Right atrium auricular region (tissue), 2 donors: ENCODE results near the gene TBX19. TPM values are rescaled to one million over a fixed set of nuclear protein-coding genes. Genes with fewer than 3 reads are reported as not detected.

Experiments
- DNase-seq: peaks from one replicate; pipeline ENCODE4 v3.0.0-alpha.2; 2019; ENCODE audit warnings: low spot score
- H3K27ac ChIP-seq, 2 donors: fragments of 200-600 bp; sonication (generic); 1 replicate in 1 of 2; 2 replicates in 1 of 2; pipeline ENCODE4 v1.5.1; 2016 to 2019
- H3K27me3 ChIP-seq, 2 donors: fragments of 200-600 bp; sonication (generic); one replicate each; pipeline versions ENCODE4 v1.5.1 to v1.6.0; 2017 to 2019
- H3K36me3 ChIP-seq: fragments of 200-600 bp; sonication (generic); one replicate; pipeline ENCODE4 v1.5.1; 2016
- H3K4me1 ChIP-seq, 2 donors: fragments of 200-600 bp; sonication (generic); one replicate each; pipeline versions ENCODE4 v1.5.1 to v1.6.0; 2017 to 2019
- H3K4me3 ChIP-seq, 2 donors: fragments of 200-600 bp; sonication (generic); 1 replicate in 1 of 2; 2 replicates in 1 of 2; pipeline ENCODE4 v1.5.1; 2017 to 2019; ENCODE audit warnings: mild to moderate bottlenecking in 1 of 2, moderate library complexity in 1 of 2
- H3K9me3 ChIP-seq, 2 donors: fragments of 200-600 bp; sonication (generic); one replicate each; pipeline ENCODE4 v1.5.1; 2019
- total RNA-seq, 2 donors: library from RNA; depleted of rRNA; stranded (reverse); fragments of >200 nt; gene quantifications; one replicate each; pipeline ENCODE4 v1.1.0, GENCODE V29; 2016
- TF ChIP-seq, protein P1 (sequence below), 2 donors: fragments of 200-600 bp; sonication (generic); IDR thresholded peaks; one replicate each; pipeline ENCODE4 v1.5.1; 2019; ENCODE audit warnings: antibody characterized with exemption in 2 of 2

Gene TBX19
- total RNA-seq = under 1 TPM; 0.30 to 0.63 TPM

- Histone ChIP-seq H3K36me3 (no peaks in the 10 kb centered on the region), H3K9me3 (peaks cover 0 to 8% of the 10 kb centered on the region in 2 donors), H3K4me3 (no peak within 1 kb of the TSS), H3K4me1 (no peaks in the 10 kb centered on the region), H3K27ac (no peak within 1 kb of the TSS), H3K27me3 (no peaks in the 10 kb centered on the region)
- TF ChIP-seq, protein P1, sequence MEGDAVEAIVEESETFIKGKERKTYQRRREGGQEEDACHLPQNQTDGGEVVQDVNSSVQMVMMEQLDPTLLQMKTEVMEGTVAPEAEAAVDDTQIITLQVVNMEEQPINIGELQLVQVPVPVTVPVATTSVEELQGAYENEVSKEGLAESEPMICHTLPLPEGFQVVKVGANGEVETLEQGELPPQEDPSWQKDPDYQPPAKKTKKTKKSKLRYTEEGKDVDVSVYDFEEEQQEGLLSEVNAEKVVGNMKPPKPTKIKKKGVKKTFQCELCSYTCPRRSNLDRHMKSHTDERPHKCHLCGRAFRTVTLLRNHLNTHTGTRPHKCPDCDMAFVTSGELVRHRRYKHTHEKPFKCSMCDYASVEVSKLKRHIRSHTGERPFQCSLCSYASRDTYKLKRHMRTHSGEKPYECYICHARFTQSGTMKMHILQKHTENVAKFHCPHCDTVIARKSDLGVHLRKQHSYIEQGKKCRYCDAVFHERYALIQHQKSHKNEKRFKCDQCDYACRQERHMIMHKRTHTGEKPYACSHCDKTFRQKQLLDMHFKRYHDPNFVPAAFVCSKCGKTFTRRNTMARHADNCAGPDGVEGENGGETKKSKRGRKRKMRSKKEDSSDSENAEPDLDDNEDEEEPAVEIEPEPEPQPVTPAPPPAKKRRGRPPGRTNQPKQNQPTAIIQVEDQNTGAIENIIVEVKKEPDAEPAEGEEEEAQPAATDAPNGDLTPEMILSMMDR (IDR thresholded peaks at IDR 0.05) = no peak
- DNase-seq = no peak
These were observed at the start of gene TBX19 for GRCh38 chr1:168280296-168280927. Gene TBX19 (plus strand): TSS chr1:168280877. CDS start chr1:168281091, 214 bp downstream.

DNA sequence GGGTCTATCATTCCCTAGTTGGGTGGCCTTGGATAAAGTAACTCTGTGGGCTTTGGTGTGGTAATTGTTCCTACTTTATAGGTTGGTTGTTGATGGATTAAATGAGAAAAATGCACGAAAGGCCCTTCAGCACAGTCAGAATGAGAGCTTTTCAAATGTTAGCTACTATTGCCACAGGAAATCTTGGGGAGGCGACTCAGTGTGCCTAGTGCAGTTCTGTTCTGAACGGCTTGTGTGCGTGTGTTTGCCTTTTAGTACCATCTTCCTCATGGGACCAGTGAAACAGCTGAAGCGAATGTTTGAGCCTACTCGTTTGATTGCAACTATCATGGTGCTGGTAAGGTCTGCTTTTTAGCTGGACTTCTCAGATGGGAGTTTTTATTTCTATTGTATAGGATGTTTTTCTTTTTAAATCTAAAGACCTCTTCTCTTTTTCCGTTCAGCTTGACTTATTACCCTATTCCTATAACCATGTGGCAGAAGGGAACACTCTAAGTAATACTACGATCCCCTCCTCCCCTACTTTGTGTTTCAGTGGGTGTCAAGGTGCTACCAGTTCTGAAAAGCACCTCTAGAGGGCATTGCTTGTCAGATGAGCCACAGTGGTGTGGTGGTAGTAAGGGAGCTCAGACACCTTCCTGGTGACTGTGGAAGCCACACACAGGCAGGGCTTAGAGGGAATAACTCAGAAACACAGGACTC is 45.7 kb upstream of the TBX19 start:
- Histone ChIP-seq H3K27ac (no peak overlapping the region), H3K4me1 (peaks cover 0 to 7% of the 10 kb centered on the region in 2 donors)

GRCh38 chr1:168235548-168235885 is 45.2 kb upstream of the TBX19 start:
- H3K4me3 ChIP-seq = no peak overlapping the region
- no peaks in the 10 kb centered on the region for H3K9me3 ChIP-seq
- DNase-seq = no peak
- H3K4me1 ChIP-seq = peaks cover 0 to 7% of the 10 kb centered on the region in 2 donors
- H3K36me3 ChIP-seq = peaks cover 43% of the 10 kb centered on the region
- no peaks in the 10 kb centered on the region for H3K27me3 ChIP-seq
- TF ChIP-seq, protein P1 (IDR thresholded peaks at IDR 0.05) = no peak
- no peak overlapping the region for H3K27ac ChIP-seq

More for the DNA sequence above, 45.7 kb upstream of the TBX19 start:
- Histone ChIP-seq H3K36me3 (peaks cover 38% of the 10 kb centered on the region), H3K9me3 (no peaks in the 10 kb centered on the region), H3K27me3 (no peaks in the 10 kb centered on the region), H3K4me3 (no peak overlapping the region)
- DNase-seq = no peak
- TF ChIP-seq, protein P1 (IDR thresholded peaks at IDR 0.05) = peak in 1 of 2 donors; percentile 64

DNA sequence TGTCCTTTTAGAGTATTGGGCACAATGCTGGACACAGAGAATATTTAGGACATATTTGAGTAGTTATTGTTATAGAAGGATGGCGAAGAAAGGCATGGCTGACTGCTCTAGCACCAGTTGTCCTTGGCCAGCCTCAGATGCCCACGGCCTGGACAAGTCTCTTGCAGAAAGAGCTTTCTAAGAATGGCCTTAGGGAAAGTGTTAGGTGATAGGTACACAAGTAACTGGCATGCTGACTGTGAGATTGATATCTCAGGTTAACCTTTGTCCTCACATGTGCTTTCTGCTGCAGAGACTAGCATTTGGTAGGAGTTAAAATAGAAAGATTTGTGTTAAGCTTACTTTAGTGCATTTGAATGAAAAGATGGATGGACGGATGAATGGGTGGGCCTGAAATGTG is 44.7 kb upstream of the TBX19 start:
- H3K4me1 ChIP-seq = peaks cover 0 to 7% of the 10 kb centered on the region in 2 donors
- H3K36me3 ChIP-seq = peaks cover 43% of the 10 kb centered on the region
- H3K9me3 ChIP-seq = no peaks in the 10 kb centered on the region
- no peak for DNase-seq
- H3K27me3 ChIP-seq = no peaks in the 10 kb centered on the region
- TF ChIP-seq, protein P1 (IDR thresholded peaks at IDR 0.05) = no peak
- H3K27ac ChIP-seq = no peak overlapping the region
- no peak overlapping the region for H3K4me3 ChIP-seq

GRCh38 chr1:168236836-168237611 is 43.7 kb upstream of the TBX19 start:
- H3K27me3 ChIP-seq = no peaks in the 10 kb centered on the region
- no peak overlapping the region for H3K27ac ChIP-seq
- H3K4me3 ChIP-seq = no peak overlapping the region
- no peak for DNase-seq
- peaks cover 0 to 7% of the 10 kb centered on the region in 2 donors for H3K4me1 ChIP-seq
- peaks cover 39% of the 10 kb centered on the region for H3K36me3 ChIP-seq
- TF ChIP-seq, protein P1 (IDR thresholded peaks at IDR 0.05) = no peak
- H3K9me3 ChIP-seq = no peaks in the 10 kb centered on the region
